SU-DHL-6 (cell line): ENCODE data around the gene GIGYF2.

Source experiments
- CTCF ChIP-seq: fragments of 200-600 bp; sonication (generic); IDR thresholded peaks from one replicate; pipeline ENCODE4 v1.5.1; 2017; ENCODE audit warnings: antibody characterized with exemption, mild to moderate bottlenecking, low read length, moderate library complexity; ENCODE audit not compliant: insufficient read depth, poor library complexity, severe bottlenecking
- EZH2phosphoT487 ChIP-seq: fragments of 200-600 bp; sonication (generic), shearing (Covaris generic); conservative IDR thresholded peaks from 2 replicates; pipeline ENCODE4 v1.6.1; 2018; ENCODE audit warnings: mild to moderate bottlenecking, antibody characterized with exemption, low read length, moderate library complexity, mixed read lengths

- TF ChIP-seq CTCF (no peak), EZH2phosphoT487 (no peak)
Measured at GRCh38 chr2:232838406-232838874, 141.3 kb downstream of the GIGYF2 start.
